Measurements from ENCODE around the gene TECPR2.

GRCh38 chr14:102418853-102419240 lies 56.1 kb downstream of the TECPR2 start:
- TF ChIP-seq PRMT3 (CRISPR knock-in tag; IDR thresholded peaks at IDR 0.05; ENCODE audit: borderline replicate concordance, low read depth) (no peak), CREM (IDR thresholded peaks at IDR 0.05) (no peak), CREM (CRISPR knock-in tag; IDR thresholded peaks at IDR 0.05) (no peak), ZNF17 (CRISPR knock-in tag; IDR thresholded peaks at IDR 0.05) (no peak), SP5 (CRISPR knock-in tag; IDR thresholded peaks at IDR 0.05; ENCODE audit: borderline replicate concordance, low read depth) (no peak), ATF5 (CRISPR knock-in tag; IDR thresholded peaks at IDR 0.05; ENCODE audit: low read depth) (no peak), RFXANK (CRISPR knock-in tag; IDR thresholded peaks at IDR 0.05) (no peak), POLR2A (IDR thresholded peaks at IDR 0.05; ENCODE audit: insufficient read depth in 1 of 2, low read depth in 2 of 2, low read length in 2 of 2) (no peak), CC2D1A (CRISPR knock-in tag; IDR thresholded peaks at IDR 0.05) (no peak), SYNCRIP (IDR thresholded peaks at IDR 0.05; ENCODE audit: insufficient read depth, low read depth, low read length) (no peak)
- TF ChIP-seq, protein P1, sequence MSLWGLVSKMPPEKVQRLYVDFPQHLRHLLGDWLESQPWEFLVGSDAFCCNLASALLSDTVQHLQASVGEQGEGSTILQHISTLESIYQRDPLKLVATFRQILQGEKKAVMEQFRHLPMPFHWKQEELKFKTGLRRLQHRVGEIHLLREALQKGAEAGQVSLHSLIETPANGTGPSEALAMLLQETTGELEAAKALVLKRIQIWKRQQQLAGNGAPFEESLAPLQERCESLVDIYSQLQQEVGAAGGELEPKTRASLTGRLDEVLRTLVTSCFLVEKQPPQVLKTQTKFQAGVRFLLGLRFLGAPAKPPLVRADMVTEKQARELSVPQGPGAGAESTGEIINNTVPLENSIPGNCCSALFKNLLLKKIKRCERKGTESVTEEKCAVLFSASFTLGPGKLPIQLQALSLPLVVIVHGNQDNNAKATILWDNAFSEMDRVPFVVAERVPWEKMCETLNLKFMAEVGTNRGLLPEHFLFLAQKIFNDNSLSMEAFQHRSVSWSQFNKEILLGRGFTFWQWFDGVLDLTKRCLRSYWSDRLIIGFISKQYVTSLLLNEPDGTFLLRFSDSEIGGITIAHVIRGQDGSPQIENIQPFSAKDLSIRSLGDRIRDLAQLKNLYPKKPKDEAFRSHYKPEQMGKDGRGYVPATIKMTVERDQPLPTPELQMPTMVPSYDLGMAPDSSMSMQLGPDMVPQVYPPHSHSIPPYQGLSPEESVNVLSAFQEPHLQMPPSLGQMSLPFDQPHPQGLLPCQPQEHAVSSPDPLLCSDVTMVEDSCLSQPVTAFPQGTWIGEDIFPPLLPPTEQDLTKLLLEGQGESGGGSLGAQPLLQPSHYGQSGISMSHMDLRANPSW (CRISPR knock-in tag; IDR thresholded peaks at IDR 0.05; ENCODE audit: borderline replicate concordance), result no peak
- TF ChIP-seq, protein P2, sequence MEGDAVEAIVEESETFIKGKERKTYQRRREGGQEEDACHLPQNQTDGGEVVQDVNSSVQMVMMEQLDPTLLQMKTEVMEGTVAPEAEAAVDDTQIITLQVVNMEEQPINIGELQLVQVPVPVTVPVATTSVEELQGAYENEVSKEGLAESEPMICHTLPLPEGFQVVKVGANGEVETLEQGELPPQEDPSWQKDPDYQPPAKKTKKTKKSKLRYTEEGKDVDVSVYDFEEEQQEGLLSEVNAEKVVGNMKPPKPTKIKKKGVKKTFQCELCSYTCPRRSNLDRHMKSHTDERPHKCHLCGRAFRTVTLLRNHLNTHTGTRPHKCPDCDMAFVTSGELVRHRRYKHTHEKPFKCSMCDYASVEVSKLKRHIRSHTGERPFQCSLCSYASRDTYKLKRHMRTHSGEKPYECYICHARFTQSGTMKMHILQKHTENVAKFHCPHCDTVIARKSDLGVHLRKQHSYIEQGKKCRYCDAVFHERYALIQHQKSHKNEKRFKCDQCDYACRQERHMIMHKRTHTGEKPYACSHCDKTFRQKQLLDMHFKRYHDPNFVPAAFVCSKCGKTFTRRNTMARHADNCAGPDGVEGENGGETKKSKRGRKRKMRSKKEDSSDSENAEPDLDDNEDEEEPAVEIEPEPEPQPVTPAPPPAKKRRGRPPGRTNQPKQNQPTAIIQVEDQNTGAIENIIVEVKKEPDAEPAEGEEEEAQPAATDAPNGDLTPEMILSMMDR (CRISPR knock-in tag; IDR thresholded peaks at IDR 0.05), result no peak
- TF ChIP-seq, protein P3, sequence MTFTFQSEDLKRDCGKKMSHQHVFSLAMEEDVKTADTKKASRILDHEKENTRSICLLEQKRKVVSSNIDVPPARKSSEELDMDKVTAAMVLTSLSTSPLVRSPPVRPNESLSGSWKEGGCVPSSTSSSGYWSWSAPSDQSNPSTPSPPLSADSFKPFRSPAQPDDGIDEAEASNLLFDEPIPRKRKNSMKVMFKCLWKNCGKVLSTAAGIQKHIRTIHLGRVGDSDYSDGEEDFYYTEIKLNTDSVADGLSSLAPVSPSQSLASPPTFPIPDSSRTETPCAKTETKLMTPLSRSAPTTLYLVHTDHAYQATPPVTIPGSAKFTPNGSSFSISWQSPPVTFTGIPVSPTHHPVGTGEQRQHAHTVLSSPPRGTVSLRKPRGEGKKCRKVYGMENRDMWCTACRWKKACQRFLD (CRISPR knock-in tag; IDR thresholded peaks at IDR 0.05; ENCODE audit: borderline replicate concordance), result no peak
- TF ChIP-seq, protein P4, sequence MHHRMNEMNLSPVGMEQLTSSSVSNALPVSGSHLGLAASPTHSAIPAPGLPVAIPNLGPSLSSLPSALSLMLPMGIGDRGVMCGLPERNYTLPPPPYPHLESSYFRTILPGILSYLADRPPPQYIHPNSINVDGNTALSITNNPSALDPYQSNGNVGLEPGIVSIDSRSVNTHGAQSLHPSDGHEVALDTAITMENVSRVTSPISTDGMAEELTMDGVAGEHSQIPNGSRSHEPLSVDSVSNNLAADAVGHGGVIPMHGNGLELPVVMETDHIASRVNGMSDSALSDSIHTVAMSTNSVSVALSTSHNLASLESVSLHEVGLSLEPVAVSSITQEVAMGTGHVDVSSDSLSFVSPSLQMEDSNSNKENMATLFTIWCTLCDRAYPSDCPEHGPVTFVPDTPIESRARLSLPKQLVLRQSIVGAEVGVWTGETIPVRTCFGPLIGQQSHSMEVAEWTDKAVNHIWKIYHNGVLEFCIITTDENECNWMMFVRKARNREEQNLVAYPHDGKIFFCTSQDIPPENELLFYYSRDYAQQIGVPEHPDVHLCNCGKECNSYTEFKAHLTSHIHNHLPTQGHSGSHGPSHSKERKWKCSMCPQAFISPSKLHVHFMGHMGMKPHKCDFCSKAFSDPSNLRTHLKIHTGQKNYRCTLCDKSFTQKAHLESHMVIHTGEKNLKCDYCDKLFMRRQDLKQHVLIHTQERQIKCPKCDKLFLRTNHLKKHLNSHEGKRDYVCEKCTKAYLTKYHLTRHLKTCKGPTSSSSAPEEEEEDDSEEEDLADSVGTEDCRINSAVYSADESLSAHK (CRISPR knock-in tag; IDR thresholded peaks at IDR 0.05; ENCODE audit: borderline replicate concordance), result no peak
